ENCODE results near the gene MSN.

GRCh38 chrX:65658229-65658628 lies 9.2 kb upstream of the MSN start:
- TF ChIP-seq REST (IDR thresholded peaks at IDR 0.05; ENCODE audit: low read depth) (no peak), RAD21 (IDR thresholded peaks at IDR 0.05; ENCODE audit: low read depth) (no peak), MAX (IDR thresholded peaks at IDR 0.05) (no peak), CEBPB (IDR thresholded peaks at IDR 0.05) (no peak), NFIC (IDR thresholded peaks at IDR 0.05) (no peak), TAF1 (IDR thresholded peaks at IDR 0.05; ENCODE audit: low read depth) (no peak), YY1 (IDR thresholded peaks at IDR 0.05; ENCODE audit: low read depth) (no peak), EP300 (IDR thresholded peaks at IDR 0.05; ENCODE audit: borderline replicate concordance) (no peak), TEAD4 (IDR thresholded peaks at IDR 0.05) (no peak), EGR1 (IDR thresholded peaks at IDR 0.05) (no peak), ZBTB7A (IDR thresholded peaks at IDR 0.05; ENCODE audit: low read depth) (no peak), FOXM1 (IDR thresholded peaks at IDR 0.05; ENCODE audit: borderline replicate concordance, low read depth) (no peak)
